Caco-2 (cell line): ENCODE data around the gene IL17RA. TPM values are rescaled to one million over a fixed set of nuclear protein-coding genes. Genes with fewer than 3 reads are reported as not detected.
"Not testable (repeated sequence)": the region's sequence is repeated elsewhere in the genome, so short reads cannot be mapped to it uniquely, and the experiment has no call there.

Experiments used
- Bru-seq: library from RNA; stranded (reverse); fragments of 400-500 nt; gene quantifications from one replicate; lab custom pipeline; 2021; lab: Mats Ljungman, UMichigan
- BruChase-seq, 2 experiments: library from RNA; stranded (reverse); fragments of 400-500 nt; gene quantifications; one replicate each; lab custom pipeline; 2021; lab: Mats Ljungman, UMichigan
- BruUV-seq: library from RNA; stranded (reverse); fragments of 400-500 nt; replicated peaks from 2 replicates; lab custom pipeline; 2021; lab: Mats Ljungman, UMichigan
- CTCF ChIA-PET: fragments of 300-600 bp; sonication (Branson Sonifier 250); formaldehyde crosslinking; loops from one replicate; lab custom pipeline; 2022; ENCODE audit warnings: antibody characterized with exemption; lab: Charles Lee
- POLR2A ChIA-PET: fragments of 300-600 bp; sonication (Branson Sonifier 250); formaldehyde crosslinking; loops from one replicate; lab custom pipeline; 2022; ENCODE audit warnings: antibody characterized with exemption; lab: Charles Lee
- DNase-seq, 2 experiments: peaks; one replicate each; pipeline versions ENCODE4 v3.0.0 to v3.0.0-alpha.2; 2020 to 2022
- H3K27me3 ChIP-seq: replicated peaks from 2 replicates; pipeline ENCODE4 v1.6.0; 2011; ENCODE audit warnings: low read length; ENCODE audit not compliant: control insufficient read depth, insufficient read depth
- H3K36me3 ChIP-seq: 2 replicates; pipeline ENCODE4 v1.5.1; 2011; ENCODE audit warnings: low read length; ENCODE audit not compliant: control insufficient read depth, insufficient read depth
- H3K4me1 ChIP-seq: fragments of 250-450 bp; sonication (Bioruptor Pico); 2 replicates; pipeline ENCODE4 v1.5.1; 2020; ENCODE audit warnings: mild to moderate bottlenecking
- H3K4me3 ChIP-seq: 2 replicates; pipeline ENCODE4 v1.5.1; 2011; ENCODE audit warnings: low read depth, mild to moderate bottlenecking, control low read depth, low read length
- H3K9me3 ChIP-seq: fragments of 250-450 bp; sonication (Bioruptor Pico); 2 replicates; pipeline ENCODE4 v1.5.1; 2020; ENCODE audit warnings: mild to moderate bottlenecking, moderate library complexity
- H3K27ac Mint-ChIP-seq: one replicate; pipeline ENCODE4 v1.8.0; 2022; ENCODE audit warnings: mixed read lengths; ENCODE audit not compliant: unreplicated experiment
- H3K27me3 Mint-ChIP-seq: one replicate; pipeline ENCODE4 v1.8.0; 2022; ENCODE audit warnings: mixed read lengths; ENCODE audit not compliant: insufficient read depth, unreplicated experiment
- H3K36me3 Mint-ChIP-seq: one replicate; pipeline ENCODE4 v1.8.0; 2022; ENCODE audit warnings: mild to moderate bottlenecking, mixed read lengths; ENCODE audit not compliant: insufficient read depth, unreplicated experiment
- H3K4me1 Mint-ChIP-seq: one replicate; pipeline ENCODE4 v1.8.0; 2022; ENCODE audit warnings: low read depth, mixed read lengths; ENCODE audit not compliant: unreplicated experiment
- H3K4me3 Mint-ChIP-seq: one replicate; pipeline ENCODE4 v1.8.0; 2022; ENCODE audit warnings: mild to moderate bottlenecking, moderate library complexity, mixed read lengths; ENCODE audit not compliant: unreplicated experiment
- H3K9me3 Mint-ChIP-seq: one replicate; pipeline ENCODE4 v1.8.0; 2022; ENCODE audit warnings: mixed read lengths; ENCODE audit not compliant: unreplicated experiment
- intact Hi-C: fragments of 100-400 bp; cut with micrococcal nuclease; formaldehyde crosslinking; loops from one replicate; pipeline ENCODE4 v1.10.0; 2022; ENCODE audit not compliant: unreplicated experiment
- long read RNA-seq: library from polyadenylated mRNA; stranded (forward); transcript quantifications from one replicate; pipeline ENCODE4 v2.0.0, GENCODE V29; 2022
- total RNA-seq: library from RNA; stranded (reverse); gene quantifications from 2 replicates; pipeline ENCODE4 v1.2.3, GENCODE V29; 2022
- TF ChIP-seq, protein P1 (sequence below), 2 experiments: fragments of 200-600 bp in 1 of 2; IDR thresholded peaks; 1 replicate in 1 of 2; 2 replicates in 1 of 2; pipeline versions ENCODE4 v1.5.1 to v1.8.0; 2011 to 2022; ENCODE audit warnings: antibody characterized with exemption in 1 of 2, control low read depth in 1 of 2, inconsistent platforms in 1 of 2, low read depth in 1 of 2, low read length in 1 of 2, mild to moderate bottlenecking in 1 of 2, moderate library complexity in 1 of 2; ENCODE audit not compliant: insufficient read depth in 1 of 2, severe bottlenecking in 1 of 2, unreplicated experiment in 1 of 2

The IL17RA gene, protein sequence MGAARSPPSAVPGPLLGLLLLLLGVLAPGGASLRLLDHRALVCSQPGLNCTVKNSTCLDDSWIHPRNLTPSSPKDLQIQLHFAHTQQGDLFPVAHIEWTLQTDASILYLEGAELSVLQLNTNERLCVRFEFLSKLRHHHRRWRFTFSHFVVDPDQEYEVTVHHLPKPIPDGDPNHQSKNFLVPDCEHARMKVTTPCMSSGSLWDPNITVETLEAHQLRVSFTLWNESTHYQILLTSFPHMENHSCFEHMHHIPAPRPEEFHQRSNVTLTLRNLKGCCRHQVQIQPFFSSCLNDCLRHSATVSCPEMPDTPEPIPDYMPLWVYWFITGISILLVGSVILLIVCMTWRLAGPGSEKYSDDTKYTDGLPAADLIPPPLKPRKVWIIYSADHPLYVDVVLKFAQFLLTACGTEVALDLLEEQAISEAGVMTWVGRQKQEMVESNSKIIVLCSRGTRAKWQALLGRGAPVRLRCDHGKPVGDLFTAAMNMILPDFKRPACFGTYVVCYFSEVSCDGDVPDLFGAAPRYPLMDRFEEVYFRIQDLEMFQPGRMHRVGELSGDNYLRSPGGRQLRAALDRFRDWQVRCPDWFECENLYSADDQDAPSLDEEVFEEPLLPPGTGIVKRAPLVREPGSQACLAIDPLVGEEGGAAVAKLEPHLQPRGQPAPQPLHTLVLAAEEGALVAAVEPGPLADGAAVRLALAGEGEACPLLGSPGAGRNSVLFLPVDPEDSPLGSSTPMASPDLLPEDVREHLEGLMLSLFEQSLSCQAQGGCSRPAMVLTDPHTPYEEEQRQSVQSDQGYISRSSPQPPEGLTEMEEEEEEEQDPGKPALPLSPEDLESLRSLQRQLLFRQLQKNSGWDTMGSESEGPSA
- total RNA-seq = 13.7 and 14.5 TPM in 2 replicates
- Bru-seq, nascent RNA = percentile 63 among the genes with signal in this experiment
- BruChase-seq, experiment 1, labeled RNA remaining after a 2-hour chase = percentile 66 among the genes with signal in this experiment
- percentile 66 among the genes with signal in this experiment for BruChase-seq, experiment 2, labeled RNA remaining after a 6-hour chase
- long read RNA-seq, full-length matches to known transcripts = 16 of 32 reads
- long read RNA-seq, partial matches to known transcripts = 11 of 32 reads
- long read RNA-seq, other reads (novel, unspliced or antisense) = 5 of 32 reads

DNA sequence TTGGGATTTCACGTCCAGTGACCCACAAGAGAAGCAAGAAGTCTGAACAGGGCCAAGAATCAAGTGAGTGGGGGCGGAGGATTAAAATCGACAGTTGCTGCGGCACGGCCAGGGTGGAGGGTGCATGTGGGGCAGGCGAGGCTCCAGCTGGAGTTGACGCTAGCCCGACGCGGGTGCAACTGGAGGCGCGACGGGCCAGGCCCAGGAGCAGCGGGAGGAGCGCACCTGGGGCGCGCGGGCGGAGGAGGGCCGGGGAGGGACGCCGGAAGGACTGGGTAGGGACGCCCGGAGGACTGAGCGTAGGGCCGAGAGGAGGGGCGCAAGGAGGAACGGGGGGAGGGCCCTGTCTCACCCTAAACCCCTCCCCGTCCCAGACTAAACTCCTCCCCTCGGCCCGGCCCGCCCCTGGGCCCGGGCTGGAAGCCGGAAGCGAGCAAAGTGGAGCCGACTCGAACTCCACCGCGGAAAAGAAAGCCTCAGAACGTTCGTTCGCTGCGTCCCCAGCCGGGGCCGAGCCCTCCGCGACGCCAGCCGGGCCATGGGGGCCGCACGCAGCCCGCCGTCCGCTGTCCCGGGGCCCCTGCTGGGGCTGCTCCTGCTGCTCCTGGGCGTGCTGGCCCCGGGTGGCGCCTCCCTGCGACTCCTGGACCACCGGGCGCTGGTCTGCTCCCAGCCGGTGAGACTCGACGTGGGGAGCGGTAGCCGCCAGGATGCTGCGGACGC is at the start of gene IL17RA:
Gene IL17RA (plus strand): TSS at position 447 of the 723 bp plus-strand sequence. CDS start 92 bp downstream, at position 539.
- Histone ChIP-seq H3K27me3 (no peaks in the 10 kb centered on the region), H3K36me3 (no peaks in the 10 kb centered on the region), H3K9me3 (no peaks in the 10 kb centered on the region), H3K4me1 (no peaks in the 10 kb centered on the region), H3K4me3 (peak within 1 kb of the TSS; percentile 98)
- Mint-ChIP-seq H3K27me3 (no peaks in the 10 kb centered on the region), H3K4me1 (peaks cover 8% of the 10 kb centered on the region), H3K9me3 (no peaks in the 10 kb centered on the region), H3K27ac (peak within 1 kb of the TSS; percentile 73), H3K36me3 (no peaks in the 10 kb centered on the region), H3K4me3 (peak within 1 kb of the TSS; percentile 93)
- TF ChIP-seq, protein P1, sequence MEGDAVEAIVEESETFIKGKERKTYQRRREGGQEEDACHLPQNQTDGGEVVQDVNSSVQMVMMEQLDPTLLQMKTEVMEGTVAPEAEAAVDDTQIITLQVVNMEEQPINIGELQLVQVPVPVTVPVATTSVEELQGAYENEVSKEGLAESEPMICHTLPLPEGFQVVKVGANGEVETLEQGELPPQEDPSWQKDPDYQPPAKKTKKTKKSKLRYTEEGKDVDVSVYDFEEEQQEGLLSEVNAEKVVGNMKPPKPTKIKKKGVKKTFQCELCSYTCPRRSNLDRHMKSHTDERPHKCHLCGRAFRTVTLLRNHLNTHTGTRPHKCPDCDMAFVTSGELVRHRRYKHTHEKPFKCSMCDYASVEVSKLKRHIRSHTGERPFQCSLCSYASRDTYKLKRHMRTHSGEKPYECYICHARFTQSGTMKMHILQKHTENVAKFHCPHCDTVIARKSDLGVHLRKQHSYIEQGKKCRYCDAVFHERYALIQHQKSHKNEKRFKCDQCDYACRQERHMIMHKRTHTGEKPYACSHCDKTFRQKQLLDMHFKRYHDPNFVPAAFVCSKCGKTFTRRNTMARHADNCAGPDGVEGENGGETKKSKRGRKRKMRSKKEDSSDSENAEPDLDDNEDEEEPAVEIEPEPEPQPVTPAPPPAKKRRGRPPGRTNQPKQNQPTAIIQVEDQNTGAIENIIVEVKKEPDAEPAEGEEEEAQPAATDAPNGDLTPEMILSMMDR (IDR thresholded peaks at IDR 0.05; ENCODE audit: insufficient read depth in 1 of 2, low read depth in 1 of 2, low read length in 1 of 2, severe bottlenecking in 1 of 2, unreplicated experiment in 1 of 2) = no peak
- DNase-seq = peak; percentile 93 to 94
- ChIA-PET CTCF (no interaction called here), POLR2A (no interaction called here)
- no TSS peak for BruUV-seq
- intact Hi-C loops = loop anchor here (2.0 to 5.0 kb wide), 2 partner anchors 38 to 46 kb away; partner anchors contain the start of gene TMEM121B

DNA sequence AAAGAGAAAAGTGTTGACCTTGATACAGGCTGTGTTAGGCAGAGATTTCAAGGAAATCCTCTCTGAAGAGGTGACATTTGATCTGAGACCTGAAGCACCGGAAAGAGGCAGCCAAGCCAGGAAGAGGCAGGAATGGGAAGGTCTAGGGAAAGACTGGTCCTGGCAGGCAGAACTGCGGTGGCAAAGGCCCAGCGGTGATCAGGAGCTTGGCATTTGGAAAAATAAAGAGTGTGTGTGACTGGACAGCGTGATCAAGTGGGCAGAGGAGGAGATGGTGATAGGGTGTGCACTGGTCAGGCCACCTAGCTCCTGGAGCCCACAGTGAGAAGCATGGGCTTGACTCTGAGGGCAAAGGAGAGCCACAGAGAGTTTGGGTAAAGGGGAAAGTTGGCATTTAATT is 49.6 kb upstream of the IL17RA start:
- TF ChIP-seq, protein P1 (IDR thresholded peaks at IDR 0.05; ENCODE audit: insufficient read depth in 1 of 2, low read depth in 1 of 2, low read length in 1 of 2, severe bottlenecking in 1 of 2, unreplicated experiment in 1 of 2) = no peak
- Mint-ChIP-seq H3K9me3 (no peaks in the 10 kb centered on the region), H3K4me3 (no peak overlapping the region), H3K27ac (no peak overlapping the region), H3K36me3 (peaks cover 5% of the 10 kb centered on the region), H3K27me3 (no peaks in the 10 kb centered on the region), H3K4me1 (no peaks in the 10 kb centered on the region)
- Histone ChIP-seq H3K9me3 (no peaks in the 10 kb centered on the region), H3K36me3 (no peaks in the 10 kb centered on the region), H3K4me3 (no peak overlapping the region), H3K4me1 (no peaks in the 10 kb centered on the region), H3K27me3 (no peaks in the 10 kb centered on the region)
- CTCF ChIA-PET = no interaction called here
- DNase-seq = no peak
- no TSS peak for BruUV-seq
- intact Hi-C loops = no loop called here
- POLR2A ChIA-PET = no interaction called here

DNA sequence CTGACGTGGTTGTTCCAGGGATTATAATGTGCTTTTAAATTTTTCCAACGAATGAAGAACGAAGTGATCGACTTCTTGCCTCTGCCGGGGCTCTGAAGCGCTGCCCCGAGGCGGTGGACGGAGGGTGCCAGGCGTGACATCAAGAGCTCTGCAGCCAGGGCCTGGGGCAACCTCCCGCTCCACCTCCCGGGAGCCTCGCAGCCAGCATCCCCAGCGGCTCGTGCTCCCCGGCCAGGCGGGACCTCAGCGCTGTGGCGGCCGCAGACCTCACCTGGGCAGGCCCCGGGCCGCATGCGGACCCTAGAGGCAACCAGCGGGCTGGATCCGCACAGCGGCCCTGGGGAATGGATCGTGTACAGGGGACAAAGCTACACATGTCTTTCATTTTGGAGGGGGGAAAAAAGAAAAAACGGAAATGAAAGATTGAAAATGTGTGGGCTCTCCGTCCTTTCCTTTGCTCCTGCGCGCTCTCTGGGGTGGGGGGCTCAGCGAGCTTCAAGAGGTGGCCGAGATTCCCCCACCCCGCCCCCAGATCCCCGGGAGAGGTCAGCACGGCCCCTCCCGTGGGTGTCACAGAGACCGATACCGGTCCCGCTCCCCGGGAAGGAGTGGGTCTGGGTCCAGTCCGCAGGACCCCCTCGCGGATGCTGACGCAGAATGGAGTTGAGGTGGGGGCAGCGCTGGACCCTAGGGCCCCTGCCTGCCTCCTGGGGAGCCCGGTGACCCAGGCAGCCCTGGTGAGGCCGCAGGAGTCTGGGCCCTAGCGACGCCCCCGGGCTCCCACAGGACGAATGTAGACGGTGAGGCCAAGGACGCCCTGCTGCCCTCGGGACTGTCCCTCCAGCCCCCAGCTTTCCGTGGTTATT is 48.6 kb upstream of the IL17RA start:
- H3K4me3 Mint-ChIP-seq = peak overlapping the region; percentile 51
- H3K4me1 ChIP-seq, H3K27me3 Mint-ChIP-seq, BruUV-seq, H3K4me1 Mint-ChIP-seq, H3K36me3 ChIP-seq, DNase-seq, H3K9me3 ChIP-seq, H3K9me3 Mint-ChIP-seq, H3K4me3 ChIP-seq, H3K27me3 ChIP-seq, CTCF ChIA-PET, H3K27ac Mint-ChIP-seq, POLR2A ChIA-PET, H3K36me3 Mint-ChIP-seq, intact Hi-C loops: not testable (repeated sequence)

DNA sequence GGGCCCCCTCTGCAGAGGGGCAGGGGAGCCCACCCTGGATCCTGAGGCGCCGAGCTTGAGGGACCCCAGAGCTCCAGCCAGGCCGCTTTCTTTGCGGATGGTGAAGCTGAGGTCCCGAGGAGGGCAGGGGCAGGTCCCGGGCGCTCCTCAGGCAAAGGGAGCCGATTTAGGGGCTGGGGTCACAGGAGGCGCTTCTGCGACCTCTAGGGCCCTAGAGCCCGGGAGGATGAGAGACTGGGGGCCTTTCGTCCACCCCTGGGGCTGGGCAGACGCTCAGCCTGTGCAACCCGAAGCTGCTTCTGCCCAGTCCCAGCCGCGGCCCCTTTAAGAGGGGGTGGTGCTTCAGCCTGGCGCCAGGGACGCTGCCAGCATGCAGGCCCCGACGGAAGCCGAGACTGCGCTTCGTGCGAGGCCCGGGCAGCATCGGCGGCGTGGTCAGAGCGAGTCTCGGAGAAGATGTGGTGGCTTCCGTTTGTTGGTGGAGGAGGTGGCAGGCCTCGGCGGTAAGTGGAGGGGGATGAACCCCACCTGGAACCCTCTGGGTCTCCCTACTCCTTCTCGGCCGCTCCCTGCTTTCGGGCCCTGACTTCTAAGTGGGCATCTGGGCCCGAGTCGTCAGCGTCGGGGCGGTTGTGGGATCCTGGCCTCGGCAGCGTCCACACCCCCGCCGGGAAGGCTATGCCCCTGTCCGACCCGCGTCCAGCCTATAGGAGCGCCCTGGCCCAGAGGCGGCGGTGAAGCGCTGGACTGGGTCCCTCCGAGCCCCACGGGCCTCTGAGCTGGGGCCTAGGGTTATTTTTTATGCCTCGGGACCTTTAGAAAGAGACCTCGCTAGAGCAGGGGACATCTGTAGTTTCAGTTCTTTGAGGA is 47.7 kb upstream of the IL17RA start:
- intact Hi-C loops, H3K27me3 ChIP-seq, POLR2A ChIA-PET, H3K9me3 Mint-ChIP-seq, H3K36me3 Mint-ChIP-seq, CTCF ChIA-PET, H3K4me1 Mint-ChIP-seq, H3K27me3 Mint-ChIP-seq, H3K4me1 ChIP-seq, H3K36me3 ChIP-seq, H3K9me3 ChIP-seq: not testable (repeated sequence)
- TSS peak; percentile 53 for BruUV-seq
- peak overlapping the region; percentile 44 for H3K4me3 ChIP-seq
- Mint-ChIP-seq H3K4me3 (peak overlapping the region; percentile 90), H3K27ac (peak overlapping the region; percentile 92)
- DNase-seq = peak; percentile 60 to 73
